T-cell (primary cell): Measurements from ENCODE around the gene TMEM131L. TPM values are rescaled to one million over a fixed set of nuclear protein-coding genes. Genes with fewer than 3 reads are reported as not detected.
"Not testable (repeated sequence)": the region's sequence is repeated elsewhere in the genome, so short reads cannot be mapped to it uniquely, and the experiment has no call there.

Experiments used
- ATAC-seq, 4 experiments: fragments of 200-7000 bp in 3 of 4; fragments of 150-1000 bp in 1 of 4; cut with Tn5 transposase; replicated peaks in 1 of 4; 1 replicate in 3 of 4; 2 replicates in 1 of 4; pipeline ENCODE4 v1.10.0; 2021; ENCODE audit warnings: moderate library complexity in 3 of 4, mild to moderate bottlenecking in 2 of 4, moderate number of reproducible peaks in 1 of 4
- CTCF ChIA-PET, 2 donors: fragments of 300-600 bp; sonication (Branson Sonifier 250); formaldehyde crosslinking; loops; one replicate each; lab custom pipeline; 2022; ENCODE audit warnings: antibody characterized with exemption in 2 of 2; lab: Charles Lee
- POLR2A ChIA-PET, 2 donors: fragments of 300-600 bp; sonication (Branson Sonifier 250); formaldehyde crosslinking; loops; one replicate each; lab custom pipeline; 2022; ENCODE audit warnings: antibody characterized with exemption in 2 of 2; lab: Charles Lee
- DNase-seq, 35 experiments: peaks; one replicate each; pipeline versions ENCODE4 v3.0.0 to v3.0.0-alpha.2; 2013 to 2023
- H3K27ac ChIP-seq: one replicate; pipeline ENCODE4 v1.5.1; 2013; ENCODE audit warnings: low read length
- H3K27me3 ChIP-seq, 2 experiments: replicated peaks in 1 of 2; 1 replicate in 1 of 2; 2 replicates in 1 of 2; pipeline versions ENCODE4 v1.6.1 to v1.7.0; 2013; ENCODE audit warnings: low read length in 1 of 2, mixed read lengths in 1 of 2; ENCODE audit not compliant: control insufficient read depth in 2 of 2, insufficient read depth in 2 of 2; ENCODE audit errors: extremely low read depth in 1 of 2
- H3K36me3 ChIP-seq, 2 donors: 1 replicate in 1 of 2; 2 replicates in 1 of 2; pipeline versions ENCODE4 v1.6.1 to v1.7.0; 2013; ENCODE audit warnings: low read length in 1 of 2; ENCODE audit not compliant: control insufficient read depth in 2 of 2, insufficient read depth in 1 of 2; ENCODE audit errors: extremely low read depth in 1 of 2
- H3K4me1 ChIP-seq, 2 experiments: 1 replicate in 1 of 2; 2 replicates in 1 of 2; pipeline versions ENCODE4 v1.6.1 to v1.7.0; 2013; ENCODE audit warnings: low read length in 2 of 2, mixed read lengths in 1 of 2; ENCODE audit not compliant: insufficient read depth in 2 of 2, control insufficient read depth in 1 of 2; ENCODE audit errors: extremely low read depth in 1 of 2
- H3K4me3 ChIP-seq, 2 donors: 1 replicate in 1 of 2; 2 replicates in 1 of 2; pipeline versions ENCODE4 v1.5.1 to v1.7.0; 2013; ENCODE audit warnings: mild to moderate bottlenecking in 2 of 2, low read length in 1 of 2, moderate library complexity in 1 of 2; ENCODE audit not compliant: control insufficient read depth in 1 of 2; ENCODE audit errors: extremely low read depth in 1 of 2
- H3K9me3 ChIP-seq: 2 replicates; pipeline ENCODE4 v1.7.0; 2013
- H3K27ac Mint-ChIP-seq, 2 donors: one replicate each; pipeline ENCODE4 v1.8.0; 2020 to 2021; ENCODE audit warnings: mild to moderate bottlenecking in 2 of 2, mixed read lengths in 2 of 2
- H3K27me3 Mint-ChIP-seq, 2 donors: one replicate each; pipeline ENCODE4 v1.8.0; 2021 to 2022; ENCODE audit warnings: mixed read lengths in 2 of 2
- H3K36me3 Mint-ChIP-seq: one replicate; pipeline ENCODE4 v1.8.0; 2021; ENCODE audit warnings: mixed read lengths
- H3K4me1 Mint-ChIP-seq, 3 donors: one replicate each; pipeline ENCODE4 v1.8.0; 2020 to 2022; ENCODE audit warnings: mixed read lengths in 3 of 3, mild to moderate bottlenecking in 1 of 3
- H3K4me3 Mint-ChIP-seq, 3 donors: one replicate each; pipeline ENCODE4 v1.8.0; 2020 to 2022; ENCODE audit warnings: mild to moderate bottlenecking in 3 of 3, mixed read lengths in 3 of 3, moderate library complexity in 3 of 3
- H3K9me3 Mint-ChIP-seq, 3 donors: one replicate each; pipeline ENCODE4 v1.8.0; 2020 to 2022; ENCODE audit warnings: mixed read lengths in 3 of 3
- WGBS: methylation state at CpG from one replicate; pipeline ENCODE4 v1.1.5; 2013; ENCODE audit warnings: missing lambda C conversion rate; ENCODE audit not compliant: insufficient coverage; 5-methylcytosine and 5-hydroxymethylcytosine counted together
- total RNA-seq, 35 experiments: library from RNA in 6 of 35; stranded (reverse) in 6 of 35; fragments of 120-200 nt in 1 of 35; gene quantifications; one replicate each; pipeline versions ENCODE4 v1.2.1 to v1.2.4 and lab custom pipeline; 2013 to 2026

The TMEM131L gene
- total RNA-seq, 5 donors from 2014 or later (not counting 1 experiment from before 2014, with no cell fraction given), result 60.7 to 115 (median 72.6) TPM

- Histone ChIP-seq H3K36me3 (peaks cover 0 to 12% of the 10 kb centered on the region in 2 donors), H3K27ac (peak overlapping the region; percentile 88), H3K4me3 (peak overlapping the region; percentile 95 to 97), H3K27me3 (no peaks in the 10 kb centered on the region), H3K9me3 (no peaks in the 10 kb centered on the region), H3K4me1 (peaks cover 48 to 49% of the 10 kb centered on the region in 2 experiments)
- peak overlapping the region; percentile 92 to 97 for H3K27ac Mint-ChIP-seq
- peak overlapping the region; percentile 94 to 96 (median 94) for H3K4me3 Mint-ChIP-seq
- CTCF ChIA-PET, result interaction anchor here (0.6 to 3.0 kb wide), 16 partner anchors 10 to 1080 kb away, joined by 3 to 14 read pairs (median 4); no protein-coding TSS in a partner anchor
- no peaks in the 10 kb centered on the region for H3K27me3 Mint-ChIP-seq
- WGBS, result no CpG with 5 or more reads among the region's 1 CpG
- H3K4me1 Mint-ChIP-seq, result peaks cover 60 to 67% (median 66%) of the 10 kb centered on the region in 3 donors
- POLR2A ChIA-PET, result interaction anchor here (0.7 to 1.6 kb wide), 7 partner anchors 15 to 56 kb away, joined by 3 to 5 read pairs (median 4); no protein-coding TSS in a partner anchor
- H3K9me3 Mint-ChIP-seq, result no peaks in the 10 kb centered on the region
- peak in 1 of 4 experiments; percentile 10 for ATAC-seq
- DNase-seq, result peak in 5 of 35 experiments; percentile 16 to 52 (median 33)
- peaks cover 19% of the 10 kb centered on the region for H3K36me3 Mint-ChIP-seq
Measured at GRCh38 chr4:153468587-153468986, 2.4 kb downstream of the TMEM131L start.

- DNase-seq (peak in 1 of 35 experiments; percentile 32), ATAC-seq (no peak)
- peaks cover 3 to 17% of the 10 kb centered on the region in 2 donors for H3K36me3 ChIP-seq
- H3K9me3 ChIP-seq, result no peaks in the 10 kb centered on the region
- peak overlapping the region; percentile 88 for H3K27ac ChIP-seq
- Mint-ChIP-seq H3K4me3 (peak overlapping the region; percentile 94 to 96 (median 94)), H3K4me1 (peaks cover 64 to 72% (median 71%) of the 10 kb centered on the region in 3 donors), H3K27me3 (no peaks in the 10 kb centered on the region), H3K27ac (peak overlapping the region; percentile 92 to 97), H3K36me3 (peaks cover 21% of the 10 kb centered on the region), H3K9me3 (no peaks in the 10 kb centered on the region)
- WGBS, result no CpG with 5 or more reads among the region's 2 CpGs
- ChIA-PET POLR2A (interaction anchor here (0.6 to 1.4 kb wide), 7 partner anchors 14 to 95 kb away, joined by 3 to 5 read pairs (median 4); no protein-coding TSS in a partner anchor), CTCF (interaction anchor here (0.6 to 3.0 kb wide), 15 partner anchors 12 to 309 kb away, joined by 3 to 14 read pairs (median 3); no protein-coding TSS in a partner anchor)
- H3K4me1 ChIP-seq, result peaks cover 48 to 49% of the 10 kb centered on the region in 2 experiments
- H3K4me3 ChIP-seq, result peak overlapping the region; percentile 57 to 97
- H3K27me3 ChIP-seq, result no peaks in the 10 kb centered on the region
Measured at GRCh38 chr4:153469031-153469430, 2.9 kb downstream of the TMEM131L start.

GRCh38 chr4:153471071-153471697 lies 5.0 kb downstream of the TMEM131L start:
- ChIA-PET POLR2A (interaction anchor here (0.6 to 0.7 kb wide), 2 partner anchors 44 to 128 kb away, joined by 3 read pairs; no protein-coding TSS in a partner anchor), CTCF (interaction anchor here (0.7 to 3.0 kb wide), 2 partner anchors 103 to 113 kb away, joined by 4 to 14 read pairs; no protein-coding TSS in a partner anchor)
- Histone ChIP-seq H3K4me3 (peak overlapping the region; percentile 47 to 51), H3K27ac (peak overlapping the region; percentile 88), H3K36me3 (peaks cover 6 to 38% of the 10 kb centered on the region in 2 donors), H3K4me1 (peaks cover 42 to 47% of the 10 kb centered on the region in 2 experiments)
- peak in 3 of 35 experiments; percentile 23 to 40 (median 38) for DNase-seq
- peak overlapping the region; percentile 92 to 97 for H3K27ac Mint-ChIP-seq
- H3K9me3 ChIP-seq, H3K9me3 Mint-ChIP-seq, H3K27me3 Mint-ChIP-seq, H3K27me3 ChIP-seq: not testable (repeated sequence)
- peak overlapping the region; percentile 94 to 96 (median 94) for H3K4me3 Mint-ChIP-seq
- peaks cover 68 to 76% (median 69%) of the 10 kb centered on the region in 3 donors for H3K4me1 Mint-ChIP-seq
- peak in 1 of 4 experiments; percentile 13 for ATAC-seq
- H3K36me3 Mint-ChIP-seq, result peaks cover 33% of the 10 kb centered on the region
- WGBS, result 48% methylated on average over 4 of the region's 9 CpGs

GRCh38 chr4:153471698-153472093 lies 5.5 kb downstream of the TMEM131L start:
- WGBS, result 5% methylated on average over 3 of the region's 5 CpGs
- peak overlapping the region; percentile 94 to 96 (median 94) for H3K4me3 Mint-ChIP-seq
- ChIA-PET POLR2A (interaction anchor here in 1 of 2 donors (0.6 kb wide), 1 partner anchor 129 kb away, joined by 3 read pairs; no protein-coding TSS in a partner anchor), CTCF (no interaction called here)
- H3K36me3 Mint-ChIP-seq, result peaks cover 33% of the 10 kb centered on the region
- Histone ChIP-seq H3K27ac (peak overlapping the region; percentile 88), H3K36me3 (peaks cover 6 to 41% of the 10 kb centered on the region in 2 donors), H3K4me1 (peaks cover 42 to 47% of the 10 kb centered on the region in 2 experiments), H3K9me3 (no peaks in the 10 kb centered on the region), H3K27me3 (no peaks in the 10 kb centered on the region), H3K4me3 (peak overlapping the region; percentile 47 to 51)
- H3K27ac Mint-ChIP-seq, result peak overlapping the region; percentile 92 to 97
- H3K9me3 Mint-ChIP-seq, result no peaks in the 10 kb centered on the region
- no peaks in the 10 kb centered on the region for H3K27me3 Mint-ChIP-seq
- peak in 23 of 35 experiments; percentile 20 to 73 (median 40) for DNase-seq
- ATAC-seq, result peak; percentile 49 to 64 (median 60)
- H3K4me1 Mint-ChIP-seq, result peaks cover 70 to 80% (median 71%) of the 10 kb centered on the region in 3 donors

- Mint-ChIP-seq H3K9me3 (no peaks in the 10 kb centered on the region), H3K27ac (peak overlapping the region; percentile 92 to 97), H3K36me3 (peaks cover 40% of the 10 kb centered on the region), H3K27me3 (no peaks in the 10 kb centered on the region), H3K4me1 (peaks cover 77 to 87% (median 78%) of the 10 kb centered on the region in 3 donors), H3K4me3 (peak overlapping the region; percentile 94 to 96 (median 94))
- H3K27me3 ChIP-seq, result no peaks in the 10 kb centered on the region
- peak overlapping the region; percentile 88 for H3K27ac ChIP-seq
- H3K4me1 ChIP-seq, result peaks cover 42 to 51% of the 10 kb centered on the region in 2 experiments
- ATAC-seq, result no peak
- no peak for DNase-seq
- CTCF ChIA-PET, result interaction anchor here in 1 of 2 donors (0.8 kb wide), 1 partner anchor 102 kb away, joined by 3 read pairs; no protein-coding TSS in a partner anchor
- peaks cover 6 to 45% of the 10 kb centered on the region in 2 donors for H3K36me3 ChIP-seq
- WGBS, result 85% methylated on average over 5 of the region's 5 CpGs
- H3K4me3 ChIP-seq, result no peak overlapping the region
- no peaks in the 10 kb centered on the region for H3K9me3 ChIP-seq
- POLR2A ChIA-PET, result interaction anchor here in 1 of 2 donors (0.6 kb wide), 1 partner anchor 124 kb away, joined by 3 read pairs; no protein-coding TSS in a partner anchor
Measured at GRCh38 chr4:153472122-153473037, 6.2 kb downstream of the TMEM131L start.
